ENCODE measurements around the gene GRIN2A. TPM values are rescaled to one million over a fixed set of nuclear protein-coding genes. Genes with fewer than 3 reads are reported as not detected.

Gene GRIN2A
- total RNA-seq, 4 donors from 2014 or later = 0.32 to 3.6 (median 2.0) TPM

GRCh38 chr16:9908613-9909012, 273.6 kb downstream of the GRIN2A start:
- 29% methylated on average over 5 of the region's 5 CpGs for WGBS

DNA sequence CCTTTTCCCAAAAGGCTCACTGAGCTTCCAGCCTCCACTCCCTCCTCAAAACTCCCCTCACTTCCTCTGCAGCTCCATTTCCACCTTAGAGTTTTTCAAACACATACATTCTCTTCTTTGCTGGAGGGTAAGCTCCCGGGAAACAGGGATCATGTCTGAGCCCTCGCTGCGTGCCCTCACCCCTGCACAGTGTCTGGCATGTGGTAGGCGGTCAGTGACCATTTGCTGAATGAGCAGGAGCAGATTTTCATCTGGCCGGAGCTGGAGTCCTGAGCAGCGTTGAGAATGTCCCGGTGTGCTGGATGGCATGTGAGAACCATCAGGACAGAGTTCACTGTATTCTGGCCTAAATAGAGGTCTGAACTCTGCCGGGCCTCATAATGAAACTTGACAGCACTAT, 274.5 kb downstream of the GRIN2A start:
- no peak overlapping the region for H3K27ac ChIP-seq (replicated peaks in 1 of 4)
- TF ChIP-seq POLR2AphosphoS5 (IDR thresholded peaks at IDR 0.05) = no peak
- TF ChIP-seq POLR2A (IDR thresholded peaks at IDR 0.05; ENCODE audit: low read depth) = no peak
- no peak for TF ChIP-seq EP300 (IDR thresholded peaks at IDR 0.05)
- TF ChIP-seq, protein P1, sequence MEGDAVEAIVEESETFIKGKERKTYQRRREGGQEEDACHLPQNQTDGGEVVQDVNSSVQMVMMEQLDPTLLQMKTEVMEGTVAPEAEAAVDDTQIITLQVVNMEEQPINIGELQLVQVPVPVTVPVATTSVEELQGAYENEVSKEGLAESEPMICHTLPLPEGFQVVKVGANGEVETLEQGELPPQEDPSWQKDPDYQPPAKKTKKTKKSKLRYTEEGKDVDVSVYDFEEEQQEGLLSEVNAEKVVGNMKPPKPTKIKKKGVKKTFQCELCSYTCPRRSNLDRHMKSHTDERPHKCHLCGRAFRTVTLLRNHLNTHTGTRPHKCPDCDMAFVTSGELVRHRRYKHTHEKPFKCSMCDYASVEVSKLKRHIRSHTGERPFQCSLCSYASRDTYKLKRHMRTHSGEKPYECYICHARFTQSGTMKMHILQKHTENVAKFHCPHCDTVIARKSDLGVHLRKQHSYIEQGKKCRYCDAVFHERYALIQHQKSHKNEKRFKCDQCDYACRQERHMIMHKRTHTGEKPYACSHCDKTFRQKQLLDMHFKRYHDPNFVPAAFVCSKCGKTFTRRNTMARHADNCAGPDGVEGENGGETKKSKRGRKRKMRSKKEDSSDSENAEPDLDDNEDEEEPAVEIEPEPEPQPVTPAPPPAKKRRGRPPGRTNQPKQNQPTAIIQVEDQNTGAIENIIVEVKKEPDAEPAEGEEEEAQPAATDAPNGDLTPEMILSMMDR (IDR thresholded peaks at IDR 0.05) = no peak
- no peaks in the 10 kb centered on the region for H3K27me3 ChIP-seq
- H3K4me1 ChIP-seq = peaks cover 0 to 12% (median 2%) of the 10 kb centered on the region in 4 donors
- WGBS = 86% methylated on average over 8 of the region's 8 CpGs
- H3K36me3 ChIP-seq = no peaks in the 10 kb centered on the region
- peak; percentile 57 for DNase-seq (ENCODE audit: extremely low spot score)
- intact Hi-C loops (cut with DNase I) = no loop called here
- no peaks in the 10 kb centered on the region for H3K9me3 ChIP-seq
- no peak overlapping the region for H3K4me3 ChIP-seq

More at GRCh38 chr16:9908613-9909012, 273.6 kb downstream of the GRIN2A start:
- no peak overlapping the region for H3K27ac ChIP-seq (replicated peaks in 1 of 4)
- peaks cover 0 to 19% (median 5%) of the 10 kb centered on the region in 4 donors for H3K4me1 ChIP-seq
- peak; percentile 90 for DNase-seq (ENCODE audit: extremely low spot score)
- no peaks in the 10 kb centered on the region for H3K27me3 ChIP-seq
- TF ChIP-seq, protein P1 (IDR thresholded peaks at IDR 0.05) = no peak
- TF ChIP-seq POLR2AphosphoS5 (IDR thresholded peaks at IDR 0.05) = no peak
- TF ChIP-seq EP300 (IDR thresholded peaks at IDR 0.05) = no peak
- no peak for TF ChIP-seq POLR2A (IDR thresholded peaks at IDR 0.05; ENCODE audit: low read depth)
- intact Hi-C loops (cut with DNase I) = no loop called here
- no peaks in the 10 kb centered on the region for H3K9me3 ChIP-seq
- no peaks in the 10 kb centered on the region for H3K36me3 ChIP-seq
- no peak overlapping the region for H3K4me3 ChIP-seq

GRCh38 chr16:9906218-9906617, 276.0 kb downstream of the GRIN2A start:
- Histone ChIP-seq H3K36me3 (no peaks in the 10 kb centered on the region), H3K4me3 (no peak overlapping the region)

DNA sequence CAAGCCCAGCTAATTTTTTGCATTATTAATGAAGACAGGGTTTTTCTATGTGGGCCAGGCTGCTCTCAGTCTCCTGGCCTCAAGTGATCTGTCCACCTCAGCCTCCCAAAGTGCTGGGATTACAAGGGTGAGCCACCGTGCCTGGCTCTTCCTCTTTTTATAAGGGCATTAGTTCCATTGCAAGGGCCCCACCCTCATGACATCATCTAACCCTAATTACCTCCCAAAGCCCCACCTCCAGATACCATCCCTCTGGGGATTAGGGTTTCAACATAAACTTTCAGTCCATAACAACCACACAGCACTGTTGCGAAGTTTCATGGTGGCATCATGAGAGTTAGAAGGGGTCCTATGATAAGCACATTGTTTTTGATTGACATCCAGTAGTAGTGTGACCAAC, 277.7 kb downstream of the GRIN2A start:
- H3K9me3 ChIP-seq = no peaks in the 10 kb centered on the region
- intact Hi-C loops (cut with DNase I) = no loop called here
- H3K4me3 ChIP-seq = no peak overlapping the region
- 84% methylated on average over 2 of the region's 2 CpGs for WGBS
- H3K36me3 ChIP-seq = no peaks in the 10 kb centered on the region
- TF ChIP-seq EP300 (IDR thresholded peaks at IDR 0.05) (no peak), POLR2AphosphoS5 (IDR thresholded peaks at IDR 0.05) (no peak), POLR2A (IDR thresholded peaks at IDR 0.05; ENCODE audit: low read depth) (no peak)
- TF ChIP-seq, protein P1 (IDR thresholded peaks at IDR 0.05) = no peak
- no peak overlapping the region for H3K27ac ChIP-seq (replicated peaks in 1 of 4)
- no peaks in the 10 kb centered on the region for H3K27me3 ChIP-seq
- peaks cover 0 to 12% (median 2%) of the 10 kb centered on the region in 4 donors for H3K4me1 ChIP-seq
- DNase-seq (ENCODE audit: extremely low spot score) = no peak

More at GRCh38 chr16:9906218-9906617, 276.0 kb downstream of the GRIN2A start:
- no peaks in the 10 kb centered on the region for H3K27me3 ChIP-seq
- TF ChIP-seq EP300 (IDR thresholded peaks at IDR 0.05) (no peak), POLR2A (IDR thresholded peaks at IDR 0.05; ENCODE audit: low read depth) (no peak), POLR2AphosphoS5 (IDR thresholded peaks at IDR 0.05) (no peak)
- TF ChIP-seq, protein P1 (IDR thresholded peaks at IDR 0.05) = no peak
- no peaks in the 10 kb centered on the region for H3K9me3 ChIP-seq
- 76% methylated on average over 3 of the region's 3 CpGs for WGBS
- intact Hi-C loops (cut with DNase I) = no loop called here
- peak; percentile 57 for DNase-seq (ENCODE audit: extremely low spot score)
- no peak overlapping the region for H3K27ac ChIP-seq (replicated peaks in 1 of 4)
- H3K4me1 ChIP-seq = peaks cover 0 to 12% (median 2%) of the 10 kb centered on the region in 4 donors

- Histone ChIP-seq H3K36me3 (no peaks in the 10 kb centered on the region), H3K4me3 (no peak overlapping the region), H3K27me3 (no peaks in the 10 kb centered on the region), H3K9me3 (no peaks in the 10 kb centered on the region), H3K4me1 (no peaks in the 10 kb centered on the region), H3K27ac (replicated peaks in 1 of 4) (no peak overlapping the region)
- intact Hi-C loops (cut with DNase I) = no loop called here
- 80% methylated on average over 4 of the region's 4 CpGs for WGBS
- TF ChIP-seq EP300 (IDR thresholded peaks at IDR 0.05) = no peak
- TF ChIP-seq, protein P1 (IDR thresholded peaks at IDR 0.05) = no peak
- no peak for TF ChIP-seq POLR2A (IDR thresholded peaks at IDR 0.05; ENCODE audit: low read depth)
- TF ChIP-seq POLR2AphosphoS5 (IDR thresholded peaks at IDR 0.05) = no peak
- peak; percentile 80 for DNase-seq (ENCODE audit: extremely low spot score)
Observed at GRCh38 chr16:9900576-9900975, 281.7 kb downstream of the GRIN2A start.
